Small intestine (tissue), 4 donors: Measurements from ENCODE around the gene CSPG4. TPM values are rescaled to one million over a fixed set of nuclear protein-coding genes. Genes with fewer than 3 reads are reported as not detected.

Source experiments
- polyA plus RNA-seq, 4 donors: library from polyadenylated mRNA; stranded (reverse) in 3 of 4; unstranded in 1 of 4; fragments of 200-250 nt in 3 of 4; fragments of 120-200 nt in 1 of 4; gene quantifications; one replicate each; pipeline versions ENCODE4 v1.2.1 to v1.2.3, GENCODE V29; 2013
- donor health status: healthy with polysubstance abuse.
- donor health status: Bipolar disorder and iron deficiency.
- donor health status: healthy.

Gene CSPG4
- polyA plus RNA-seq, 4 donors, result 0.22 to 7.2 (median 2.5) TPM

Other genes starting within 250 kb of the CSPG4 start
- gene PTPN9, start 133.5 kb downstream of the CSPG4 start, polyA plus RNA-seq, result 10 to 100 TPM; 19.7 to 40.2 (median 20.6) TPM
- gene SNUPN, start 87.1 kb downstream of the CSPG4 start, polyA plus RNA-seq, result 10 to 100 TPM; 19.5 to 24.6 (median 21.2) TPM
- gene IMP3, start 72.6 kb downstream of the CSPG4 start, polyA plus RNA-seq, result 100 to 1,000 TPM in 1 of 4 donors, 10 to 100 TPM in 3; 76.2 to 139 (median 93.2) TPM
- gene SNX33, start 64.9 kb downstream of the CSPG4 start, polyA plus RNA-seq, result 10 to 100 TPM; 11.0 to 19.8 (median 15.2) TPM
- 10 to 100 TPM in 2 of 4 donors, 1 to 10 TPM in 2; 2.5 to 14.8 (median 10.2) TPM for gene UBE2Q2, start 130.6 kb upstream of the CSPG4 start, polyA plus RNA-seq
- gene FBXO22, start 191.0 kb upstream of the CSPG4 start, polyA plus RNA-seq, result 10 to 100 TPM; 11.6 to 24.0 (median 18.6) TPM